Testis (tissue), 2 donors: ENCODE measurements around the gene ZNF317.

ENCODE experiments used
- CTCF ChIP-seq, 3 experiments: fragments of 450-650 bp in 2 of 3; fragments of 200-600 bp in 1 of 3; sonication (generic) in 1 of 3; IDR thresholded peaks; one replicate each; pipeline ENCODE4 v1.5.1; 2016 to 2019; ENCODE audit warnings: antibody characterized with exemption in 3 of 3, mild to moderate bottlenecking in 2 of 3, moderate library complexity in 1 of 3
- POLR2A ChIP-seq: fragments of 450-650 bp; IDR thresholded peaks from one replicate; pipeline ENCODE4 v1.6.1; 2017; ENCODE audit warnings: antibody characterized with exemption, mild to moderate bottlenecking, moderate library complexity

GRCh38 chr19:9148697-9149096, 8.5 kb downstream of the ZNF317 start:
- TF ChIP-seq CTCF (IDR thresholded peaks at IDR 0.05), result no peak
- TF ChIP-seq POLR2A, result no peak
